Subcutaneous adipose tissue (tissue), 4 donors: Measurements from ENCODE around the gene CD28. TPM values are rescaled to one million over a fixed set of nuclear protein-coding genes. Genes with fewer than 3 reads are reported as not detected.

ENCODE experiments used
- total RNA-seq, 4 donors: library from RNA; depleted of rRNA; stranded (reverse); fragments of >200 nt; gene quantifications; one replicate each; pipeline ENCODE4 v1.1.0, GENCODE V29; 2016
- TF ChIP-seq, protein P1 (sequence below): fragments of 450-650 bp; IDR thresholded peaks from one replicate; pipeline ENCODE4 v1.5.1; 2016; ENCODE audit warnings: low read depth, mild to moderate bottlenecking, control low read depth, antibody characterized with exemption, moderate library complexity

The CD28 gene
- total RNA-seq, 4 donors from 2014 or later: 3.6 to 30.4 (median 6.1) TPM

DNA sequence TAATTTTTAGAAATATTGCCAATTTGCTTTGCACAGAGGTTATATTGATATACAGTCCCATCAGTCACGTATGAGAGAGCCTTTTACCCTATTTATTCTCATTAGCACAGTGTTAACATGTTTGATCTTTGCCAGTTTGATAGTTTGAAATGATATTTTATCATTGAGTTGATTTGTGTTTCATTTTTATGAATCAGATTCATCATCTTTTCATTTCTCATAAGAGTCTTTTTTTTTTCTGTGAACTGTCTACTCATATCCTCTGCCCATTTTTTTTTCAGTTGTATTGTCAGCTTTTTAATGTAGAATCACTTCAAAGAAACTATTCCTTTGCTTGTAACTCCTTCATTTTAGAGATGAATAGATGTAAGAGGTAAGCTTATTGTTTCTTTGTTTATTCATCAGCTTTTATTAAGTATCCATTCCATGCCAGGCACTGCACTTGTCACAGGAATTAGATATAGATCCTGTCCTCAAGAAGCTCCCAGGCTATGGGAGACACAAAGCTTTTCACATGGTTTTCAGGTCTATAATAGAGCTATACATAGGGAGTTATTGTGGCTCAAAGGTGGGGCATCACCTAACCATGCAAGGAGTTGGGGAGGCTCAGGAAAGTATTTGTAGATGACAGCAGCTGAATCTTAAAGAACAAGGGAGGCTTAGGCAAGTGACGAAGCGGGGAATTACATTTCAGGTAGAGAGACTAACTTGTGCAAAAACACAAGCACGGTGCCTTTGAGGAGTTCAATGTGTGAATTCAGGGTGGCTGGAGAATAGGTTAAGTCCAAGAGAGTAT, 42.1 kb downstream of the CD28 start:
- TF ChIP-seq, protein P1, sequence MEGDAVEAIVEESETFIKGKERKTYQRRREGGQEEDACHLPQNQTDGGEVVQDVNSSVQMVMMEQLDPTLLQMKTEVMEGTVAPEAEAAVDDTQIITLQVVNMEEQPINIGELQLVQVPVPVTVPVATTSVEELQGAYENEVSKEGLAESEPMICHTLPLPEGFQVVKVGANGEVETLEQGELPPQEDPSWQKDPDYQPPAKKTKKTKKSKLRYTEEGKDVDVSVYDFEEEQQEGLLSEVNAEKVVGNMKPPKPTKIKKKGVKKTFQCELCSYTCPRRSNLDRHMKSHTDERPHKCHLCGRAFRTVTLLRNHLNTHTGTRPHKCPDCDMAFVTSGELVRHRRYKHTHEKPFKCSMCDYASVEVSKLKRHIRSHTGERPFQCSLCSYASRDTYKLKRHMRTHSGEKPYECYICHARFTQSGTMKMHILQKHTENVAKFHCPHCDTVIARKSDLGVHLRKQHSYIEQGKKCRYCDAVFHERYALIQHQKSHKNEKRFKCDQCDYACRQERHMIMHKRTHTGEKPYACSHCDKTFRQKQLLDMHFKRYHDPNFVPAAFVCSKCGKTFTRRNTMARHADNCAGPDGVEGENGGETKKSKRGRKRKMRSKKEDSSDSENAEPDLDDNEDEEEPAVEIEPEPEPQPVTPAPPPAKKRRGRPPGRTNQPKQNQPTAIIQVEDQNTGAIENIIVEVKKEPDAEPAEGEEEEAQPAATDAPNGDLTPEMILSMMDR: no peak

DNA sequence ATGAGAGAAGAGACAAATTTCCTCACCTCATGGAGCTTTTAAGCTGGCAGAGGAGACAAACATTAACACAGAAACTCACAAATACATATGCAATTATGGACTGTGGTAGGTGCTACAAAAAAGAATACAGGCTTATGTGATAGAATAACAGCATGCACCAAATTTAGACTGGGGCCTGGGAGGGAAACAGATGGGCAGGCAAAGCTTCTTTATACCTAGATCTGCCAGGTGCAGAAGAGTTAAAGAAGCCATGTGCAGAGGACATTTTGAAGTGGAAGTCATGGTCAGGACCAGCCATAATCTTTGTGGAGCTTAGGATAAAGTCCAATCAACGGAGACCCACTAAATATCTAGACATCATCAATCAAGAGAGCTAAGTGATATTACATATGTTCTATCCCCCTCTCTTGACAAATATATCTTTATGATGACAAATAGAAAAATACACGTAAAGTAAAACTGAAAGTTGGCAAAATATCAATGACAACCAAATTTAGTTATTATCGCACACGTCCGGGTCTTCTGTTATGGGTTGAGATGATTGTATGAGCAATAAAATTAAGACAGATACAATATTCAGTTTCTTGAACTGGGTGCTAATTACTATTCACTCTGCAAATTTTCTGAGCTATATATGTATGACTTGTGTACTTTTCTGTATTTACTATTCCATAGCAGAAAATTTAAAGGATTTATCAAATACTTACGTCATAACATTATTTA, 44.1 kb downstream of the CD28 start:
- TF ChIP-seq, protein P1: no peak

DNA sequence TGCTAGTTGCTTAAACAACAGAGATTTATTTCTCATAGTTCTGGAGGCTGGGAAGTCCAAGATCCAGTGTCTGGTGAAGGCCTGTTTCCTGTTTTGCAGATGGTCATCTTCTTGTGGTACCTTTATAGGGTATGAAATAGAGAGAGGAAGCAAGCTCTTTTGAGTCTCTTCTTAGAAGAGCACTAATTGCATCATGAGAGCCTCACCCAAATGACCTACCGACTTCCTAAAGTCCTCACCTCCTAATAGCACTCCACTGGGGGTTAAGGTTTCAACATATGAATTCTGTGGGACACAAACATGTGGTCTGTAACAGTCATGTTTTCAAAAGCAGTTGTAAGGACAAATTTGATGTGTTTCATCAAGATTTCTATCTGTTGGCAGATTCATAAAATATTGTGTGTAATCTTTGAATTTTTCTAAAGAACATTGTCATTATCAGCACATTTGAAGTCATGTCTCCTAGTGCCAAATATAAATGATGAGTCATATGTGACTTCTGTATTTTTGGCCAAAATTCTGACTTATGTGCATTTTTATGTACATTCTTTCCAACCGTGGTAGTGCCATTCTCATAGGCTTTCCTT, 45.3 kb downstream of the CD28 start:
- TF ChIP-seq, protein P1: no peak

- TF ChIP-seq, protein P1: no peak
Observed at GRCh38 chr2:203756161-203756560, 49.7 kb downstream of the CD28 start.

- TF ChIP-seq, protein P1: no peak
Observed at GRCh38 chr2:203758841-203759689, 52.6 kb downstream of the CD28 start.

GRCh38 chr2:203759690-203760365, 53.4 kb downstream of the CD28 start:
- TF ChIP-seq, protein P1: no peak
